IMR-90 (cell line): ENCODE results near the gene SELENOO.

Experiments
- CHD1 ChIP-seq: IDR thresholded peaks from 2 replicates; pipeline ENCODE4 v1.6.1; 2012; ENCODE audit warnings: low read depth, low read length, improper control_type of control experiment
- CTCF ChIP-seq: conservative IDR thresholded peaks from 2 replicates; pipeline ENCODE4 v1.5.1; 2012; ENCODE audit warnings: mild to moderate bottlenecking, low read depth, low read length, improper control_type of control experiment
- FOS ChIP-seq: fragments of 150-350 bp; IDR thresholded peaks from 2 replicates; pipeline ENCODE4 v1.6.1; 2016; ENCODE audit warnings: low read depth, low read length
- MAFK ChIP-seq: IDR thresholded peaks from 2 replicates; pipeline ENCODE4 v1.6.1; 2012; ENCODE audit warnings: low read depth, low read length, improper control_type of control experiment
- MXI1 ChIP-seq: IDR thresholded peaks from 2 replicates; pipeline ENCODE4 v1.6.1; 2012; ENCODE audit warnings: low read depth, mild to moderate bottlenecking, low read length, moderate library complexity, borderline replicate concordance
- POLR2A ChIP-seq: IDR thresholded peaks from 2 replicates; pipeline ENCODE4 v1.6.1; 2012; ENCODE audit warnings: mild to moderate bottlenecking, low read depth, low read length
- RCOR1 ChIP-seq: IDR thresholded peaks from 2 replicates; pipeline ENCODE4 v1.6.1; 2012; ENCODE audit warnings: mild to moderate bottlenecking, low read length, improper control_type of control experiment; ENCODE audit not compliant: insufficient replicate concordance
- SMC3 ChIP-seq: fragments of 150-350 bp; IDR thresholded peaks from 2 replicates; pipeline ENCODE4 v1.6.1; 2016; ENCODE audit warnings: low read depth, mild to moderate bottlenecking, antibody characterized with exemption, low read length, moderate library complexity

GRCh38 chr22:50184004-50184901, 16.6 kb upstream of the SELENOO start:
- TF ChIP-seq MAFK = no peak
- no peak for TF ChIP-seq POLR2A
- no peak for TF ChIP-seq CTCF
- TF ChIP-seq FOS = no peak
- TF ChIP-seq CHD1 = no peak
- no peak for TF ChIP-seq RCOR1
- TF ChIP-seq MXI1 = no peak
- no peak for TF ChIP-seq SMC3
